Upper lobe of right lung (tissue), 1 donor: ENCODE measurements around the gene LRRC17. TPM values are rescaled to one million over a fixed set of nuclear protein-coding genes. Genes with fewer than 3 reads are reported as not detected.

Source experiments
- ATAC-seq: fragments of 200-7000 bp; cut with Tn5 transposase; one replicate; pipeline ENCODE4 v1.9.1; 2020; ENCODE audit warnings: mild to moderate bottlenecking, moderate library complexity
- DNase-seq: peaks from one replicate; pipeline ENCODE4 v3.0.0-alpha.2; 2020
- H3K27ac ChIP-seq: fragments of 200-600 bp; one replicate; pipeline ENCODE4 v1.8.0; 2022
- H3K27me3 ChIP-seq: fragments of 200-600 bp; one replicate; pipeline ENCODE4 v1.8.0; 2022; ENCODE audit warnings: mild to moderate bottlenecking
- H3K36me3 ChIP-seq: fragments of 200-600 bp; one replicate; pipeline ENCODE4 v1.8.0; 2022
- H3K4me1 ChIP-seq: fragments of 200-600 bp; one replicate; pipeline ENCODE4 v1.8.0; 2022
- H3K4me3 ChIP-seq: fragments of 200-600 bp; one replicate; pipeline ENCODE4 v1.8.0; 2022; ENCODE audit warnings: mild to moderate bottlenecking
- H3K9me3 ChIP-seq: fragments of 200-600 bp; one replicate; pipeline ENCODE4 v1.8.0; 2022
- intact Hi-C: fragments of 100-400 bp; cut with DNase I; formaldehyde crosslinking; loops from one replicate; pipeline ENCODE4 v1.11.0; 2022
- total RNA-seq: library from RNA; stranded (reverse); fragmentation: NEBNext Ultra II Directional; extraction: Animal tissue kit (Norgen Biotek cat#: 25700); gene quantifications from one replicate; pipeline ENCODE4 v1.2.1, GENCODE V29; 2021
- TF ChIP-seq, protein P1 (sequence below): fragments of 200-600 bp; IDR thresholded peaks from one replicate; pipeline ENCODE4 v1.8.0; 2022; ENCODE audit warnings: antibody characterized with exemption
- donor health status: DM: no; HTN: yes; CAD: no; lungs with severe emphysema.

The LRRC17 gene
- total RNA-seq, 1 donor from 2014 or later = 0.58 TPM

DNA sequence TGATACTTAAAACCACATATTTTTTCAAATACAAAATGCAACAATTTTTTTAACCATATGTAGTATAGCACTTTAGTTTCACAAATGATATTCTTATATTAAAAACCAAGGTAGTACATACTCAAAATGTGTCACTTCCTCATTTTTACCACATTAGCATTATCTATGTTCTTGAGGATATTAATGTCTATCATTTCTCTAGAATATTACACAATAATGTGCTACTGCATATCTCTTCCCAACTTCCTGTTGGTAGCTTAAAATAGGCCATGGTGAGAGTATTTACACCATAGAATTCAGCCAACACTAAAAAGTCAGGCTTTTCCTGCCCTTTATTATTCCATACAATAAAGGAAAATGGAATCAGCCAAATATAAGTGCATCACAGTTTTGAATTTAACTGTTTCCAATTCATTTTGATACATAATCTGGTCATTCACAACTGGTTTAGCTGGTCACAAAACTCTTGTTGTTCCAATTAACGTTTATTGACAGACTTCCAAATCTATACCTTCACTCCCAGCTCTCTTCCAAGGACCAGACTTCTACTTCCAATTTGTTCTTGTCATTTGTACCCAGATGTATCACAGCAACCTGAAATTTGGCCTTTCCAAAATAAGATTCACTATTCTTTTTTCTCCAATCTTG is 20.0 kb upstream of the LRRC17 start:
- peaks cover 31% of the 10 kb centered on the region for H3K4me1 ChIP-seq
- peak; percentile 52 for ATAC-seq
- no peak overlapping the region for H3K27ac ChIP-seq

DNA sequence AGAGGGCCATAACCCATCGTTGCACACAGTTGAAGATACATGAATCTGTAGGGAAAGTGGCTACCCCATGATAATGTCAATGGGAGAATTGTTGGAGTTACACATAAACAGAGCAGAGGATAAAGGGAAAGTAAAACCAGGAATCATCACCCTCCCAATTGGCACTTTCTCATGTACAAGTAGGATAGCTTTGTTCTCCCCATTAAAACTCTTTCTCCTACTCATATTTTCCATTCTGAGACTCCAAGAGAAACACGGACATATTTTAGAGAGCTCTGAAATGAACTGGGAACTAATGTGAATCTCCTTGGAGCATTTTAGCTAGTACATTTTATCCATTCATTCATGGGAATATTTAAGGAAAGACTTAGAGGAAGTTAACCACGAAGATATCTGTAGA is 17.2 kb upstream of the LRRC17 start:
- H3K27ac ChIP-seq = no peak overlapping the region
- peaks cover 30% of the 10 kb centered on the region for H3K4me1 ChIP-seq
- DNase-seq = no peak
- H3K9me3 ChIP-seq = no peaks in the 10 kb centered on the region
- TF ChIP-seq, protein P1, sequence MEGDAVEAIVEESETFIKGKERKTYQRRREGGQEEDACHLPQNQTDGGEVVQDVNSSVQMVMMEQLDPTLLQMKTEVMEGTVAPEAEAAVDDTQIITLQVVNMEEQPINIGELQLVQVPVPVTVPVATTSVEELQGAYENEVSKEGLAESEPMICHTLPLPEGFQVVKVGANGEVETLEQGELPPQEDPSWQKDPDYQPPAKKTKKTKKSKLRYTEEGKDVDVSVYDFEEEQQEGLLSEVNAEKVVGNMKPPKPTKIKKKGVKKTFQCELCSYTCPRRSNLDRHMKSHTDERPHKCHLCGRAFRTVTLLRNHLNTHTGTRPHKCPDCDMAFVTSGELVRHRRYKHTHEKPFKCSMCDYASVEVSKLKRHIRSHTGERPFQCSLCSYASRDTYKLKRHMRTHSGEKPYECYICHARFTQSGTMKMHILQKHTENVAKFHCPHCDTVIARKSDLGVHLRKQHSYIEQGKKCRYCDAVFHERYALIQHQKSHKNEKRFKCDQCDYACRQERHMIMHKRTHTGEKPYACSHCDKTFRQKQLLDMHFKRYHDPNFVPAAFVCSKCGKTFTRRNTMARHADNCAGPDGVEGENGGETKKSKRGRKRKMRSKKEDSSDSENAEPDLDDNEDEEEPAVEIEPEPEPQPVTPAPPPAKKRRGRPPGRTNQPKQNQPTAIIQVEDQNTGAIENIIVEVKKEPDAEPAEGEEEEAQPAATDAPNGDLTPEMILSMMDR = no peak
- H3K27me3 ChIP-seq = no peaks in the 10 kb centered on the region
- no peak overlapping the region for H3K4me3 ChIP-seq
- intact Hi-C loops = no loop called here
- no peak for ATAC-seq
- H3K36me3 ChIP-seq = no peaks in the 10 kb centered on the region

More for the DNA sequence above, 20.0 kb upstream of the LRRC17 start:
- intact Hi-C loops = no loop called here
- DNase-seq = no peak
- H3K36me3 ChIP-seq = no peaks in the 10 kb centered on the region
- H3K9me3 ChIP-seq = no peaks in the 10 kb centered on the region
- H3K4me3 ChIP-seq = no peak overlapping the region
- no peaks in the 10 kb centered on the region for H3K27me3 ChIP-seq
- TF ChIP-seq, protein P1 = no peak

DNA sequence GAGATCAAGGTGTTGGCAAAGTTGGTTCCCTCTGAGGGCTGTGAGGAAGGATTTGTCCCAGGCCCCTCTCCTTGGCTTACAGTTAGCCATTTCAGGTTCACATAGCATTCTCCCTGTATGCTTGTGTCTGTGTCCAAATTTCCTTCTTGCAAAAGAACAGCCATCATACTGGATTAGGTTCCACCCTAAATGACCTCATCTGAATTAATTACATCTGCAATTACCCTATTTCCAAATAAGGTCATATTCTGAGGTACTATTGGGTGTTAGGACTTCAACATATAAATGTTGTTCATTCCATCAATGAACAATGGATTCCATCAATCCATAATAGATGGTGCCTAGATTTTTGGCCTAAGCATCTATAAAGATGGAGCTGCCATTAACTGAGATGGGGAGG is 16.2 kb upstream of the LRRC17 start:
- Histone ChIP-seq H3K4me1 (peaks cover 22% of the 10 kb centered on the region), H3K27me3 (no peaks in the 10 kb centered on the region), H3K27ac (no peak overlapping the region), H3K9me3 (no peaks in the 10 kb centered on the region), H3K4me3 (no peak overlapping the region), H3K36me3 (no peaks in the 10 kb centered on the region)
- ATAC-seq (no peak), DNase-seq (no peak)
- intact Hi-C loops = no loop called here
- TF ChIP-seq, protein P1 = no peak

DNA sequence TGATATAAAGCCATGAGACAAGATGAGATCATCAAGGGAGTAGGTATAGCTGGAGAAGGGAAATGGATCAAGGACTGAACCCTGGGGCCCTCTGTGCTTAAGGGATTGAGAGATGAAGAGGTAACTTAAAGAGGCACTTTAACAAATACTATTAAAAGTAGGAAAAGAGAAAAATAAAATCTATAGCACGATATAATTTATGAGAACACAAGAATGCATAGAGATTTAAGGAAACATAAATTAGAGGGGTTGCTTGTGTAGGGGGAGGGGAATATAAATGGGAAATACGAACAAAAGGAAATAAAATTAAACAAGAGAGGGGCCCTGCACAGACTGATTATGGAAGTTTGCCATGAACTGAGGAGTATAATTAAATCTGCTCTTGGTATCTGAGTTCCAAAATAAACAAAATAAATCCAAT is 15.6 kb upstream of the LRRC17 start:
- DNase-seq = no peak
- Histone ChIP-seq H3K9me3 (no peaks in the 10 kb centered on the region), H3K27ac (no peak overlapping the region), H3K4me1 (peaks cover 17% of the 10 kb centered on the region), H3K4me3 (no peak overlapping the region), H3K27me3 (no peaks in the 10 kb centered on the region), H3K36me3 (no peaks in the 10 kb centered on the region)
- intact Hi-C loops = no loop called here
- ATAC-seq = no peak
- TF ChIP-seq, protein P1 = no peak

DNA sequence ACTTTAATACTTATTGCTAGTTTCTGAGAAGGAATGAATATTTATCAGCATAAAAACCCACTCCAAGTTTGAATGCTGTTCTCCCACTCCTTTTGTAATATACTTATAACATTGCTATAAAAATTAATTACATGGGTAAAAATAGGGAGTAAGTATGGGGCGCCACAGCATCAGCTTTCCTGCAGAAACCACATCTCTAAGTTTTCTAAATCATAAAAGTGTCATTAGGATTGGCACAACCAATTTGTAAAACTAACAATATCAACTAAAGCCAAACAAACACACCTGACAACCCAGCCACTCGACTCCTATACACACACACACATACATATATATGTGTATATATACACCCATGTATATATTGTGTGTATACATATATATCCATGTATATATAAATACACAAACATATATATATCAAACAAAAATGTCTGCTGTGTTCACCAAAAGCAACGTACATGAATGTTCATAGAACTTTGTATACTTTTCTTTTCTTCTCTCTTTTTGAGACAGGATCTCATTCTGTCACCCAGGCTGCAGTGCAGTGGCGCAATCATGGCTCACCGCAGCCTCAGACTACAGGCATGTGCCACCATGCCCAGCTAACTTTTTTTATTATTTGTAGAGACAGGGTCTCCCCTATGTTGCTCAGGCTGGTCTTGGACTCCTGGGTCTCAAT is 14.8 kb upstream of the LRRC17 start:
- intact Hi-C loops = no loop called here
- TF ChIP-seq, protein P1 = no peak
- Histone ChIP-seq H3K27ac (no peak overlapping the region), H3K36me3 (no peaks in the 10 kb centered on the region), H3K9me3 (no peaks in the 10 kb centered on the region), H3K27me3 (no peaks in the 10 kb centered on the region), H3K4me1 (peaks cover 9% of the 10 kb centered on the region), H3K4me3 (no peak overlapping the region)
- DNase-seq (no peak), ATAC-seq (peak; percentile 52)
